SK-N-MC (cell line): ENCODE results near the gene ARMH3.

Experiments used
- EZH2 ChIP-seq: fragments of 200-600 bp; sonication (generic); IDR thresholded peaks from one replicate; pipeline ENCODE4 v1.6.1; 2017; ENCODE audit warnings: antibody characterized with exemption
- POLR2AphosphoS5 ChIP-seq: IDR thresholded peaks from 2 replicates; pipeline ENCODE4 v1.6.1; 2012; ENCODE audit warnings: mild to moderate bottlenecking, low read depth, low read length, borderline replicate concordance

- TF ChIP-seq EZH2 (no peak), POLR2AphosphoS5 (peak; percentile 52)
Measured at GRCh38 chr10:101830322-101831168, 225.4 kb downstream of the ARMH3 start.
